T-helper 17 cell (primary cell): ENCODE measurements around the gene DCAF5. TPM values are rescaled to one million over a fixed set of nuclear protein-coding genes. Genes with fewer than 3 reads are reported as not detected.

Experiments
- ATAC-seq: fragments of 150-1000 bp; cut with Tn5 transposase; 2 replicates; pipeline ENCODE4 v1.10.0; 2021; ENCODE audit warnings: mild to moderate bottlenecking, moderate library complexity
- DNase-seq, 3 donors: peaks; one replicate each; pipeline versions ENCODE4 v3.0.0 to v3.0.0-alpha.2; 2020 to 2021
- H3K9me3 ChIP-seq: one replicate; pipeline ENCODE4 v1.7.0; 2013; ENCODE audit warnings: low read length, mild to moderate bottlenecking; ENCODE audit not compliant: control insufficient read depth, poor library complexity, severe bottlenecking
- H3K27ac Mint-ChIP-seq: one replicate; pipeline ENCODE4 v1.8.0; 2022; ENCODE audit warnings: mild to moderate bottlenecking, moderate library complexity, mixed read lengths
- H3K27me3 Mint-ChIP-seq: one replicate; pipeline ENCODE4 v1.8.0; 2022; ENCODE audit warnings: mixed read lengths
- H3K36me3 Mint-ChIP-seq: one replicate; pipeline ENCODE4 v1.8.0; 2022; ENCODE audit warnings: low read depth, mixed read lengths
- H3K4me1 Mint-ChIP-seq: one replicate; pipeline ENCODE4 v1.8.0; 2022; ENCODE audit warnings: mild to moderate bottlenecking, mixed read lengths
- H3K4me3 Mint-ChIP-seq: one replicate; pipeline ENCODE4 v1.8.0; 2022; ENCODE audit warnings: mild to moderate bottlenecking, moderate library complexity, mixed read lengths
- total RNA-seq, 4 donors: library from RNA in 2 of 4; stranded (reverse) in 2 of 4; gene quantifications; one replicate each; pipeline ENCODE4 v1.2.3 and lab custom pipeline; 2022 to 2026

Gene DCAF5
- total RNA-seq, 2 donors from 2014 or later: 55.0 to 61.6 TPM

DNA sequence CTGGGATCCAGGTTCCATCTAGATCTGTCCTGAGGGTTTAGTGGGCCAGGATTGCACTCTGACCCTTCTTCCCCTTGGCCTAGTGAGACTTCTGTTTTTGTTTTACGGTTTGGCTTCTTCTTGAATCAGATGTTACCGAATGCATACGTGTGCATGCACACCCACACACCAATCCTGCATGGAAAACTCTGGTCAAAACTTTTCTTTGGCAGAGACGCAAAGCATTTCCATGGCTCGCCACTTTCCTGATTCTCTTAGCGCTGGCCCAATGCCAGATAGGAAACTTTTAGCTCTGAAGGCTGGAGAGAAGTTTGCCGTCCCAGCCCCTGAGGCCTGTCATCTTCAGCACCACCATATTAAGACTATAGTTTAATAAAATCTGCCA lies 106.5 kb downstream of the DCAF5 start:
- ATAC-seq: no peak
- no peaks in the 10 kb centered on the region for H3K9me3 ChIP-seq
- H3K4me3 Mint-ChIP-seq: no peak overlapping the region
- DNase-seq: no peak
- H3K4me1 Mint-ChIP-seq: peaks cover 17% of the 10 kb centered on the region
- no peak overlapping the region for H3K27ac Mint-ChIP-seq
- peaks cover 14% of the 10 kb centered on the region for H3K27me3 Mint-ChIP-seq
- no peaks in the 10 kb centered on the region for H3K36me3 Mint-ChIP-seq

DNA sequence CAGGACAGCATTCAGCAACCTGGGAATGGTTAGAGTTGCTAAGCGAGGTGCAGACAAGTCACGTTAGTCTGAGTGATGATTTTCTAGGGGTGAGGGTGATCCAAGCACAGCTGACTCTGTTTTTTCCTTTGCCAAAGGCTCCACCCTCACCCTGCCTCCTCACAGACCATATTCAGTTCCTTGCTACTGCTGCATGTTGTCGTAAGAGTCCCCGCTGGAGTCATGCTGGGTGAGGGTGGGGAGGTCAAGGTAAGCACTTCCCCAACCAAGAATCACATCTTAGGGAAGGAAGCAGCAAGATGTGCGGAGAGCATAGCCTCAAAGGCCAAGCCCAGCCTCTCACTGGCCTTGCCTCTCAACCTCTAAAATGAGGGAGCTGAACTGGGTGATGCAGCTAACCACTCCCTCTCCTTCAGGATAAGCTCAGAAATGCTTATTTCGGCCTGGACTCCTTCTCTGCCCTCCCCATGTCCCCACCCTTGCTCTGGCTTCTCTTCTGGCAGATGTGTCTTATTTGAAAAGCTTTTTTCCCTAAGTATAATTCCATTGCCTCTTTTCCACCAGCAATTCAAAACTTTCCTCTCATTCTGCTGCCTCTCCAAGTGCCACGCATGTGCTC lies 107.0 kb downstream of the DCAF5 start:
- no peak overlapping the region for H3K27ac Mint-ChIP-seq

DNA sequence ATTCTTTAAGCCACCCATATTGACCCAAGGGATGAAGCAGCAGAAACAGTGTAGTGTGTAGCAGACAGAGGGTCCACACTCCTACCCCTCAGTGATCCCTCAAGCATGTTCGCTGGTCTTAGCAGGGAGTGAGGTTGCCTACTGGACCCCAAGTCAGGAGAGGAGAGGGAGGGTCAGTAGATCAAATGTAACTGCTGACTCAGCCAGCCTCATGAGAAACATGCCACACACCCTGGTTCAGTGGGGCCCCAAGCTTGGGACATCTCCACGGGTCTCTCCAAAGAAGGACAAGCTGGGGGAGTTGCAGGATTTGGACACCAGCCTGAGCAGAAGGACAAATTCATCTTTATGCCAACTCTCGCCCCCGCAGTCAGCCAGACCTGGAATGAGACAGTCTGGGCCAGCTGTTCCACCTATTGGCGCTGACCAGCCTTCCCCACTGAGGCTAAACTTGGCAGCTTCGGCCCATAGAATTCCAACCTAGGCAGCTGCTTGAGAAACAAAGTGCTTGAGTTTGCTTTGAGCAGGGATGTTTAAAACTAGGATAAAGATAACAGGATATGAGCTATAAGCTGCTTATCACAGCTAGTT lies 107.9 kb downstream of the DCAF5 start:
- H3K9me3 ChIP-seq: no peaks in the 10 kb centered on the region
- H3K36me3 Mint-ChIP-seq: no peaks in the 10 kb centered on the region
- no peak overlapping the region for H3K27ac Mint-ChIP-seq
- no peak overlapping the region for H3K4me3 Mint-ChIP-seq
- peaks cover 17% of the 10 kb centered on the region for H3K4me1 Mint-ChIP-seq
- peaks cover 14% of the 10 kb centered on the region for H3K27me3 Mint-ChIP-seq
- ATAC-seq: no peak
- no peak for DNase-seq

More for the DNA sequence above, 107.0 kb downstream of the DCAF5 start:
- no peaks in the 10 kb centered on the region for H3K9me3 ChIP-seq
- no peak overlapping the region for H3K4me3 Mint-ChIP-seq
- DNase-seq: no peak
- peaks cover 17% of the 10 kb centered on the region for H3K4me1 Mint-ChIP-seq
- no peak for ATAC-seq
- H3K36me3 Mint-ChIP-seq: no peaks in the 10 kb centered on the region
- peaks cover 14% of the 10 kb centered on the region for H3K27me3 Mint-ChIP-seq

DNA sequence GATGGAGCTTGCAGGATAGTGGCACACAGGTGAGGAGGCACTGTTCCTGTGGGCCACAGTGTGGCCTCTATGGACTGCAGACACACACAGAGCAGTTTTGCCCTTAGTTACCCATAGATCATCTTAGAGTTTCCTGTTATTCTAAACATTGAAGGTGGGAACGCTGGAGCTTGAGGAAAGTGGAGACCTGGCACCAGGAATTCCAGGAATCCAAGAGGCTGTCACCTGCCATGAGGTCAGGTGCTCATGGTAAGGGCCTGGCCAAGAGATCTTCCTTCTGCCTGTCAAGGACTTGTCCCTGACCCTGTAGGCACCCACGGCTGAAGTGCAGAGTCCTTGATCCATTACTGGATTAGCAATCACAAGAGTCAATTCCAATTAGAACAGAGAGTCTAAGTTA lies 108.6 kb downstream of the DCAF5 start:
- Mint-ChIP-seq H3K4me1 (peaks cover 17% of the 10 kb centered on the region), H3K27ac (no peak overlapping the region), H3K36me3 (no peaks in the 10 kb centered on the region), H3K27me3 (peaks cover 15% of the 10 kb centered on the region), H3K4me3 (no peak overlapping the region)
- no peaks in the 10 kb centered on the region for H3K9me3 ChIP-seq
- ATAC-seq (no peak), DNase-seq (no peak)

DNA sequence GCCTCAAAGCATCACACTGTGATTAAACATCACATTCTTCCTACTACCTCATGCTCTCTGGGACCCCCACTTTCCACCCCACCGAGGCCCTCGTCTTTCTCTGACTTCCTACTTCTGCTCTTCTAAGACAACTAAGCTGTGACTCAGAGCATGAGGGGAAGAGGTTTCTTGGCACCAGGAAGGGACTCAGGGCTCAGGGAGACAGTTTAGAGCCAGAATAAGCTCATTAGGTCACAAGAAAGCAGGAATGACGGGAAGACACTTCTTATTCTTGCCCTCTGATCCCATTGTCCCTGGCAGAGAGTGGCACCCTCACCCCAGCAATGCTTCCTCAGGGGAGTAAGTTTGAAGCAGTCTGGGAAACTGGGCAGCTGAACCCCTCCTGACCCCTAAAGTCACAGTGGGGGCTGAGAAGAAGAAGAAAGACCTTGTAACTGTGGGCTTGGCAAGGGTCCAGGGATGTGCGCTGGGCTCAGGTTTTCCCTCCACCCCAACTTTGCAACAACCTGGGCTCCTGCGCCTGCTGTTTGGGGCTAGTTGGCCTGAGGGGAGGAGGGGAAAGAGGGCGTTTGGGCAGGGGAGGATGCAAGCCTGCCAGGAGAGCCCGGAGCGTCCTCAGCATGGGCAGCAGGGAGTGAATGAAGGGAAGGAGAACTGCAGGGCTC lies 109.2 kb downstream of the DCAF5 start:
- Mint-ChIP-seq H3K4me3 (no peak overlapping the region), H3K27ac (no peak overlapping the region), H3K36me3 (no peaks in the 10 kb centered on the region), H3K27me3 (peaks cover 21% of the 10 kb centered on the region), H3K4me1 (peaks cover 17% of the 10 kb centered on the region)
- DNase-seq: no peak
- no peaks in the 10 kb centered on the region for H3K9me3 ChIP-seq
- no peak for ATAC-seq

GRCh38 chr14:69042787-69043444 lies 110.0 kb downstream of the DCAF5 start:
- Mint-ChIP-seq H3K27me3 (peaks cover 29% of the 10 kb centered on the region), H3K27ac (no peak overlapping the region), H3K4me3 (no peak overlapping the region)

DNA sequence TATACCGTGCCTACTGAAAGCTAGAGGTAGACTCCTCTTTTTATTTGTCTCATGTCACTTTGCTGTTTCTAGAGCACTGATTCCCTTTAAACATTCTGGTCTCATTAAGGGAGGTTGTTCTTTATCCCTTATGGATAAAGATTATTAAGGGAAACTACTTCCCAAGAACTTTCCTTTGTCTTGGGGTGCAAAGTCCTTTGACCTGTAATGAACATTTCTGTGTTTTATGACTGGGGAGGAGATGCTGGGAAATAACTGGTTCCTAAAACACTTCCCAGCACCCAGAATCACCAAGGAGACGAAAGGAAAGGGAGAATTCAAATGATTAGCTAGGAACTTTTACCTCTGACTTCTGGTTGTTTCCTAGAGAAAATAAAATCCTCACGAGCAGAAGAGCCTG lies 110.6 kb downstream of the DCAF5 start:
- H3K9me3 ChIP-seq: no peaks in the 10 kb centered on the region
- Mint-ChIP-seq H3K4me3 (no peak overlapping the region), H3K27ac (no peak overlapping the region), H3K27me3 (peaks cover 35% of the 10 kb centered on the region), H3K4me1 (peaks cover 15% of the 10 kb centered on the region), H3K36me3 (no peaks in the 10 kb centered on the region)
- DNase-seq (no peak), ATAC-seq (no peak)

More at GRCh38 chr14:69042787-69043444, 110.0 kb downstream of the DCAF5 start:
- H3K9me3 ChIP-seq: no peaks in the 10 kb centered on the region
- Mint-ChIP-seq H3K36me3 (no peaks in the 10 kb centered on the region), H3K4me1 (peaks cover 15% of the 10 kb centered on the region)
- no peak for DNase-seq
- no peak for ATAC-seq

DNA sequence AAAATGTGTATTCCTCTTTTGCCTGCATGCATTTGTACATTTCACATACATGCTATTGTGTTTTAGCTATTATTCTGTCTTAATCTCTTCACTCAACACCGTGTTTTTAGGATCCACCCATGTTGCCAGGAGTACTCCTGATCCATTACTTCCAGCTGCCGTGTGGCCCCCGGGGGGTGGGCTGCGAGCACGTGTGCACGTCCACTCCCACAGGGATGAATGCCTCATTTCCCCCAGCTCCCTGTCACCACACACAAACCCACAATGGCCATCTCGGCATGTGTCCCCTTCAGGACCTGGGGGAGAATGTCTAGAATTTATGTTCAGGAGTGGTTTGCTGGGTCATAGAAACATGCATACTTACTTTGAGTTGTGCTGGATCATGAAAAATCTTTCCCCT lies 111.1 kb downstream of the DCAF5 start:
- H3K36me3 Mint-ChIP-seq: no peaks in the 10 kb centered on the region
- no peak overlapping the region for H3K27ac Mint-ChIP-seq
- ATAC-seq (no peak), DNase-seq (no peak)
- H3K9me3 ChIP-seq: no peaks in the 10 kb centered on the region
- H3K27me3 Mint-ChIP-seq: peaks cover 40% of the 10 kb centered on the region
- no peak overlapping the region for H3K4me3 Mint-ChIP-seq
- H3K4me1 Mint-ChIP-seq: peaks cover 15% of the 10 kb centered on the region

DNA sequence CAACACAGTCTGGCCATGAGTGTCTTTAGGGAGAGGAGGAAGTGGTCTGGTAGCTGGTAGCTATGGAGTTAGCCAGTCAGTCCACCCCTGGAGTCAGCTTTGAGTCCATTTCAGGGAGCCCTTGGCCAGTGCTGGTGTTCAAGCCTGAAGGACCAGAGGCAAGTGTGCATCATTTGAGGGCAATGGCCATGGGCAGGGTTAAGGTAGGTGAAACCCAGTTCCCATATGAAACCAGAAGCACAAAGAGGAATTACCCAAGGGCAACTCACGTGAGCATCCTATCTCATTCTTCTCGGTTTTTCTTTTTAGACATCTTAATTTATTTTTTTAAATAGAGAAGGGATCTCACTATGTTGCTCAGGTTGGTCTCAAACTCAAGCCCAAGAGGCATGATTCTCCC lies 112.6 kb downstream of the DCAF5 start:
- DNase-seq (no peak), ATAC-seq (no peak)
- H3K9me3 ChIP-seq: no peaks in the 10 kb centered on the region
- Mint-ChIP-seq H3K4me3 (no peak overlapping the region), H3K4me1 (peaks cover 9% of the 10 kb centered on the region), H3K36me3 (no peaks in the 10 kb centered on the region), H3K27me3 (peaks cover 43% of the 10 kb centered on the region), H3K27ac (no peak overlapping the region)

DNA sequence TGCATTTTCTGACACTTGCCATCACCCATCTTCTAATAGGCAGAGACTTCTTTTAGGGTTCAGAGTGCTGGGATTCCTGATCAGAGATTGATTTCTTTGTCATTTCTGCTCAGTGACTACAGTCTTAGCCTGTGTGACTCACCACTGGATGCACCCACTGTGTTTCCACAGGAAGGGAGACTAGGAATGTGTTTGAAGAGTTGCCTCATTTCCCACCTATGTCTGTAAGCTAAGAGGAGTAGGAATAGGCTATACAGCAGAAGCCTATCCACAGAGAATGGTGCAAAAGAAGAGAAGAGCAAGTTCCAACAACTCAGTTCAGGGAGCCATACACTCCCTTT lies 113.7 kb downstream of the DCAF5 start:
- no peak for ATAC-seq
- Mint-ChIP-seq H3K36me3 (no peaks in the 10 kb centered on the region), H3K27me3 (peaks cover 43% of the 10 kb centered on the region), H3K27ac (no peak overlapping the region), H3K4me1 (peaks cover 13% of the 10 kb centered on the region), H3K4me3 (no peak overlapping the region)
- DNase-seq: no peak
- H3K9me3 ChIP-seq: no peaks in the 10 kb centered on the region

DNA sequence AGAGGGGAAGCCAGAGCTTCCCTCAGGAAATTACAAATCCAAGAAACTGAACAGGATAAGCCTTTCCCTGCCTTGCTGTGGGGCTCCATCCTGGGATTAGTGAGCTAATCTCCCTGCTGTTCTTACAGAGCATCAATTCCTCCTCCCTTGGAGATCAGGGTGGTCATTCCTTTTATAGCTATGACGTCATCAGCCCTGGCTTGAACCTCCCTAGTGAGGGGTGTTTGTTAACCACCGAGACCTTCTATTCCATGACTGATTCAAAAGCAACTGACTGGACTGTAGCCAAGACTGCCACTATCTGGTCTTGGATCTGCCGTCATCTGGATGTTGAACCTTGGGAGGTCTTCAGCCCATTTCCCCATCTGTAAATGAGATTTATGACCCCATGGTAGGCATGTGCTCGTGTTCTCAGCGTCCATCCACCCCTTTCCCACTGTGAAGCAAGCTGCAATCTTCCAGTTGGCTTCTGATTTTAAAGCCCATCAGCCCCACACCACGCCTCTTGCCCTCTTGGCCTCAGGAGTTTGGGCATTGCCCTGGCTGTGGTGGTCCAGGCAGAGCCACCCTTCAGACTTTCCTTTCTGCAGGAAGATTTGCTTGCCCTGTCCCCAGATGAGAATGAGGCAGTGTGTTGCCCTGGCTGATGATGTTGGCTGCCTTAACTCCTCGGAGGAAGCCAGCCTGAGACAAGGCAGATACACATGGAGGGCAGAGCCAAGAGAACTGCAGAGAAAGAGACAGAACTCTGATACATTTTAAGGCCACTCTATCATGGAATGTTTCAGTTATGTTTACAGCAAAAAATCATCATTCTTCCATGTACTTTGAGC lies 114.2 kb downstream of the DCAF5 start:
- no peak for DNase-seq
- peaks cover 37% of the 10 kb centered on the region for H3K27me3 Mint-ChIP-seq

GRCh38 chr14:69037790-69038454 lies 115.0 kb downstream of the DCAF5 start:
- no peak overlapping the region for H3K27ac Mint-ChIP-seq
- H3K9me3 ChIP-seq: no peaks in the 10 kb centered on the region
- H3K4me1 Mint-ChIP-seq: peaks cover 10% of the 10 kb centered on the region
- ATAC-seq (no peak), DNase-seq (no peak)
- no peaks in the 10 kb centered on the region for H3K36me3 Mint-ChIP-seq
- no peak overlapping the region for H3K4me3 Mint-ChIP-seq
- peaks cover 34% of the 10 kb centered on the region for H3K27me3 Mint-ChIP-seq

More for the DNA sequence above, 114.2 kb downstream of the DCAF5 start:
- no peak overlapping the region for H3K27ac Mint-ChIP-seq
- H3K36me3 Mint-ChIP-seq: no peaks in the 10 kb centered on the region
- peaks cover 14% of the 10 kb centered on the region for H3K4me1 Mint-ChIP-seq
- no peak overlapping the region for H3K4me3 Mint-ChIP-seq
- ATAC-seq: no peak
- no peaks in the 10 kb centered on the region for H3K9me3 ChIP-seq
